K562 (cell line): ENCODE data around the gene PTOV1.

ENCODE experiments used
- COPS2 ChIP-seq: fragments of 450-650 bp; conservative IDR thresholded peaks from 2 replicates; pipeline ENCODE4 v1.6.1; 2016; ENCODE audit warnings: mild to moderate bottlenecking, moderate library complexity
- CREB3L1 ChIP-seq: fragments of 450-650 bp; IDR thresholded peaks from 2 replicates; pipeline ENCODE4 v1.6.1; 2014; ENCODE audit warnings: low read depth, mild to moderate bottlenecking, moderate library complexity, borderline replicate concordance
- GABPA ChIP-seq: fragments of 200-800 bp; sonication (Bioruptor generic); conservative IDR thresholded peaks from 2 replicates; pipeline ENCODE4 v1.6.1; 2016; ENCODE audit warnings: low read depth, missing genetic modification characterization, missing compliant biosample characterization
- THRB ChIP-seq: fragments of 450-650 bp; formaldehyde crosslinking; conservative IDR thresholded peaks from 2 replicates; pipeline ENCODE4 v1.4.0; 2022; ENCODE audit warnings: mild to moderate bottlenecking, missing genetic modification characterization
- ZNF551 ChIP-seq: fragments of 250-450 bp; sonication (Bioruptor Pico); IDR thresholded peaks from 2 replicates; pipeline ENCODE4 v1.5.0; 2021; ENCODE audit warnings: mild to moderate bottlenecking, moderate library complexity

GRCh38 chr19:49851456-49852259 lies 699 bp downstream of the PTOV1 start:
- TF ChIP-seq GABPA (tag) (no peak), ZNF551 (CRISPR knock-in tag) (no peak), COPS2 (no peak), CREB3L1 (no peak), THRB (no peak)
